K562 (cell line): ENCODE results near the gene URGCP. TPM values are rescaled to one million over a fixed set of nuclear protein-coding genes. Genes with fewer than 3 reads are reported as not detected.

Experiments used
- ATAC-seq: fragments of 200-7000 bp; cut with Tn5 transposase; 3 replicates; pipeline ENCODE4 v1.9.1; 2020; ENCODE audit warnings: moderate library complexity
- BruUV-seq: library from RNA; stranded (reverse); fragments of 400-500 nt; replicated peaks from 2 replicates; lab custom pipeline; 2021; lab: Mats Ljungman, UMichigan
- CTCF ChIA-PET: fragments of 300-600 bp; formaldehyde crosslinking; extraction: SDS; loops from one replicate; lab custom pipeline; 2021; ENCODE audit warnings: low intra/inter-chr PET ratio; lab: Yijun Ruan, JAX
- POLR2A ChIA-PET: fragments of 300-600, 350-650 bp; sonication (Branson Sonifier 250); formaldehyde crosslinking; extraction: SDS; loops from one replicate; lab custom pipeline; 2021; ENCODE audit warnings: antibody characterized with exemption, inconsistent platforms; lab: Yijun Ruan, JAX
- DNase-seq, 4 experiments: peaks; one replicate each; pipeline versions ENCODE4 v3.0.0 to v3.0.0-alpha.2; 2011 to 2018; ENCODE audit warnings: low spot score in 3 of 4, mixed read lengths in 3 of 4; ENCODE audit errors: extremely low read depth in 1 of 4
- FAIRE-seq: peaks from 2 replicates; lab custom pipeline; 2011; peaks lifted over from hg19 to GRCh38; lab: Jason Lieb, UNC
- H2AFZ ChIP-seq: 2 replicates; pipeline ENCODE4 v1.6.0; 2011; ENCODE audit warnings: low read depth, low read length, control low read depth, inconsistent platforms
- H3K27ac ChIP-seq: fragments of 200-600 bp; 3 replicates; pipeline ENCODE4 v1.8.0; 2011; ENCODE audit warnings: low read depth, mild to moderate bottlenecking, control low read depth, inconsistent platforms, low read length, moderate library complexity, mixed read lengths; ENCODE audit errors: extremely low read depth
- H3K27me3 ChIP-seq, 2 experiments: fragments of 300-600 bp in 1 of 2; 2 replicates in 1 of 2; 3 replicates in 1 of 2; pipeline versions ENCODE4 v1.6.0 to v1.8.0; 2011; ENCODE audit warnings: inconsistent platforms in 2 of 2, low read length in 2 of 2, mild to moderate bottlenecking in 1 of 2, mixed read lengths in 1 of 2, moderate library complexity in 1 of 2; ENCODE audit not compliant: control insufficient read depth in 2 of 2, insufficient read depth in 2 of 2
- H3K36me3 ChIP-seq: fragments of 300-600 bp; 3 replicates; pipeline ENCODE4 v1.8.0; 2011; ENCODE audit warnings: mild to moderate bottlenecking, low read length, inconsistent platforms; ENCODE audit not compliant: control insufficient read depth, insufficient read depth
- H3K4me1 ChIP-seq, 2 experiments: fragments of 200-600 bp in 1 of 2; replicated peaks in 1 of 2; 2 replicates in 1 of 2; 3 replicates in 1 of 2; pipeline versions ENCODE4 v1.5.1 to v1.8.0; 2011; ENCODE audit warnings: inconsistent platforms in 2 of 2, low read length in 2 of 2, mild to moderate bottlenecking in 1 of 2, mixed read lengths in 1 of 2, moderate library complexity in 1 of 2; ENCODE audit not compliant: control insufficient read depth in 2 of 2, insufficient read depth in 2 of 2
- H3K4me2 ChIP-seq: 2 replicates; pipeline ENCODE4 v1.6.1; 2011; ENCODE audit warnings: low read length, control low read depth, inconsistent platforms, mixed read lengths; ENCODE audit not compliant: insufficient read depth
- H3K4me3 ChIP-seq: fragments of 200-600 bp; sonication (generic), shearing (Covaris generic); 2 replicates; pipeline ENCODE4 v1.5.1; 2016; ENCODE audit warnings: control low read depth, inconsistent platforms
- H3K79me2 ChIP-seq: fragments of 200-600 bp; 3 replicates; pipeline ENCODE4 v1.8.0; 2011; ENCODE audit warnings: low read length, inconsistent platforms; ENCODE audit not compliant: control insufficient read depth, insufficient read depth
- H3K9ac ChIP-seq, 2 experiments: 2 replicates each; pipeline versions ENCODE4 v1.6.0 to v1.6.1; 2011; ENCODE audit warnings: low read depth in 2 of 2, low read length in 2 of 2, control low read depth in 1 of 2, inconsistent platforms in 1 of 2, mild to moderate bottlenecking in 1 of 2, mixed read lengths in 1 of 2; ENCODE audit not compliant: insufficient read depth in 1 of 2
- H3K9me1 ChIP-seq: one replicate; pipeline ENCODE4 v1.6.0; 2011; ENCODE audit warnings: inconsistent platforms, mild to moderate bottlenecking, low read length, moderate library complexity; ENCODE audit not compliant: control insufficient read depth, insufficient read depth
- H3K9me3 ChIP-seq: replicated peaks from 2 replicates; pipeline ENCODE4 v1.5.1; 2011; ENCODE audit warnings: low read depth, low read length, inconsistent platforms; ENCODE audit not compliant: control insufficient read depth, insufficient read depth
- H4K20me1 ChIP-seq: replicated peaks from 2 replicates; pipeline ENCODE4 v1.6.1; 2011; ENCODE audit warnings: low read length, inconsistent platforms, mixed read lengths; ENCODE audit not compliant: control insufficient read depth, insufficient read depth
- E4F1 ChIP-seq: fragments of 250-450 bp; sonication (Bioruptor Pico); IDR thresholded peaks from 2 replicates; pipeline ENCODE4 v1.5.0; 2021; ENCODE audit warnings: mild to moderate bottlenecking, borderline replicate concordance
- MTA1 ChIP-seq: fragments of 450-650 bp; IDR thresholded peaks from 2 replicates; pipeline ENCODE4 v1.6.1; 2017; ENCODE audit warnings: borderline replicate concordance
- RBM15 ChIP-seq: fragments of 200-400 bp; formaldehyde crosslinking; IDR thresholded peaks from 2 replicates; pipeline ENCODE4 v1.6.1; 2018; ENCODE audit warnings: mild to moderate bottlenecking, low read length, moderate library complexity; ENCODE audit not compliant: insufficient read depth
- REST ChIP-seq, 2 experiments: fragments of 450-650 bp; formaldehyde crosslinking in 1 of 2; IDR thresholded peaks; 2 replicates each; pipeline versions ENCODE4 v1.4.0 to v1.6.1; 2014 to 2020; ENCODE audit warnings: mild to moderate bottlenecking in 2 of 2, borderline replicate concordance in 1 of 2, low read depth in 1 of 2
- SIRT6 ChIP-seq: IDR thresholded peaks from one replicate; pipeline ENCODE4 v1.6.1; 2012; ENCODE audit warnings: low read depth, mild to moderate bottlenecking, control low read depth, inconsistent platforms, low read length, moderate library complexity
- STAT5A ChIP-seq: IDR thresholded peaks from 2 replicates; pipeline ENCODE4 v1.6.1; 2012; ENCODE audit warnings: low read length, inconsistent platforms, borderline replicate concordance
- ZBTB5 ChIP-seq: fragments of 450-650 bp; IDR thresholded peaks from 2 replicates; pipeline ENCODE4 v1.6.1; 2017; ENCODE audit warnings: antibody characterized with exemption
- ZC3H8 ChIP-seq: fragments of 450-650 bp; IDR thresholded peaks from 2 replicates; pipeline ENCODE4 v1.6.1; 2017
- WGBS: fragments of 100-300 bp; shearing (Covaris generic); methylation state at CpG from one replicate; pipeline ENCODE4 v1.1.6; 2016; ENCODE audit warnings: low coverage, mixed read lengths; ENCODE audit not compliant: insufficient coverage; ENCODE audit errors: missing lambda C conversion rate; 5-methylcytosine and 5-hydroxymethylcytosine counted together
- in situ Hi-C: fragments of 300-500 bp; cut with MboI; formaldehyde crosslinking; loops from 4 replicates; pipeline ENCODE4 v1.15.0; 2018; ENCODE audit warnings: inconsistent platforms, mixed read lengths
- intact Hi-C: fragments of 100-400 bp; cut with micrococcal nuclease; formaldehyde crosslinking; loops from 2 replicates; pipeline ENCODE4 v1.14.2; 2022
- polyA plus RNA-seq, 8 experiments: library from polyadenylated mRNA; depleted of rRNA in 4 of 8; stranded (reverse) in 5 of 8; unstranded in 3 of 8; fragments of >200 nt; fragmentation: Nextera tagmentation in 2 of 8; fragmentation: Illumina TruSeq in 1 of 8; extraction: Ambion mirVana in 2 of 8; extraction: Trizol in 1 of 8; gene quantifications; 2 replicates each; pipeline versions ENCODE4 v1.2.1 to v1.2.3, GENCODE V29; 2011 to 2014; ENCODE audit warnings: inconsistent platforms in 1 of 8, missing spikeins in 1 of 8
- total RNA-seq, 7 experiments: library from RNA; depleted of rRNA in 6 of 7; stranded (reverse); fragments of >200 nt in 6 of 7; fragmentation: Illumina TruSeq in 2 of 7; extraction: Trizol in 2 of 7; gene quantifications; 2 replicates each; pipeline versions ENCODE4 v1.2.1 to v1.2.3, GENCODE V29; 2011 to 2021; ENCODE audit warnings: low replicate concordance in 1 of 7

The URGCP gene
- total and polyA plus RNA-seq, 9 of the 15 experiments (the other 6 are each of a cell fraction or from before 2014, with no cell fraction given): 1.7 to 25.8 (median 12.5) TPM

- intact Hi-C loops: loop anchor here (1.0 to 10.0 kb wide), 2 partner anchors 115 to 370 kb away; partner anchors contain the start of gene STK17A
- Histone ChIP-seq H3K4me3 (no peak overlapping the region), H4K20me1 (no peaks in the 10 kb centered on the region; the same call in 1 of the 2 replicates), H3K36me3 (peaks cover 8% of the 10 kb centered on the region; the same call in 1 of the 3 replicates), H3K27ac (no peak overlapping the region), H3K9me1 (no peaks in the 10 kb centered on the region), H3K4me1 (no peaks in the 10 kb centered on the region), H2AFZ (no peak overlapping the region), H3K79me2 (no peaks in the 10 kb centered on the region), H3K27me3 (no peaks in the 10 kb centered on the region), H3K9me3 (no peaks in the 10 kb centered on the region), H3K9ac (no peak overlapping the region), H3K4me2 (no peak overlapping the region)
- ATAC-seq (peak; percentile 99), DNase-seq (peak; percentile 51 to 70 (median 60)), FAIRE-seq (peak; percentile 94)
- POLR2A ChIA-PET: interaction anchor here (0.6 to 0.9 kb wide), 2 partner anchors 85 to 429 kb away, joined by 3 read pairs; partner anchors contain the start of gene MRPS24
- CTCF ChIA-PET: interaction anchor here (0.6 to 0.7 kb wide), 2 partner anchors 116 to 510 kb away, joined by 5 read pairs; no protein-coding TSS in a partner anchor
- in situ Hi-C loops: no loop called here
- WGBS: 10% methylated on average over 3 of the region's 3 CpGs
- BruUV-seq: no TSS peak
- no peak for TF ChIP-seq SIRT6
- no peak for TF ChIP-seq ZC3H8
- peak; percentile 52; the same call in 1 of the 2 replicates for TF ChIP-seq REST (IDR thresholded peaks at IDR 0.05; ENCODE audit: borderline replicate concordance)
- TF ChIP-seq REST (CRISPR knock-in tag; IDR thresholded peaks at IDR 0.05; ENCODE audit: low read depth): no peak
- no peak for TF ChIP-seq STAT5A
- TF ChIP-seq ZBTB5: no peak
- no peak for TF ChIP-seq E4F1 (CRISPR knock-in tag)
- TF ChIP-seq MTA1: no peak
- TF ChIP-seq RBM15: no peak
Measured at GRCh38 chr7:43954524-43955228, 48.3 kb upstream of the URGCP start.
